Measurements from ENCODE around the gene SIRPD.

- TF ChIP-seq CTCF (conservative IDR thresholded peaks at IDR 0.05; ENCODE audit: low read length) (no peak), EZH2phosphoT487 (IDR thresholded peaks at IDR 0.05; ENCODE audit: borderline replicate concordance, low read depth, low read length) (no peak)
Observed at GRCh38 chr20:1490643-1491195, 66.8 kb downstream of the SIRPD start.
